Pancreas (tissue), 10 donors: ENCODE measurements around the gene ASTN2. TPM values are rescaled to one million over a fixed set of nuclear protein-coding genes. Genes with fewer than 3 reads are reported as not detected.
A peak's percentile ranks its signal among the peaks of the same experiment; 100 is the strongest.

Source experiments
- ATAC-seq, 4 donors: fragments of 200-7000 bp; cut with Tn5 transposase; one replicate each; pipeline versions ENCODE4 v1.8.0 to v1.9.1; 2020; ENCODE audit warnings: mild to moderate bottlenecking in 4 of 4, moderate library complexity in 4 of 4
- DNase-seq, 6 donors: peaks; one replicate each; pipeline ENCODE4 v3.0.0-alpha.2; 2020
- FAIRE-seq: peaks from 2 replicates; lab custom pipeline; 2012; peaks lifted over from hg19 to GRCh38; lab: Jason Lieb, UNC
- H3K27ac ChIP-seq, 4 donors: fragments of 200-600 bp; sonication (generic); 1 replicate in 3 of 4; 2 replicates in 1 of 4; pipeline versions ENCODE4 v1.5.0 to v1.8.0; 2020
- H3K27me3 ChIP-seq, 4 donors: fragments of 200-600 bp; one replicate each; pipeline ENCODE4 v1.8.0; 2021
- H3K36me3 ChIP-seq, 3 donors: fragments of 200-600 bp; sonication (generic) in 1 of 3; one replicate each; pipeline versions ENCODE4 v1.5.0 to v1.8.0; 2020 to 2021
- H3K4me1 ChIP-seq, 3 donors: fragments of 200-600 bp; one replicate each; pipeline ENCODE4 v1.8.0; 2021
- H3K4me3 ChIP-seq, 4 donors: fragments of 200-600 bp; sonication (generic) in 2 of 4; one replicate each; pipeline versions ENCODE4 v1.5.0 to v1.8.0; 2020 to 2021
- H3K9me3 ChIP-seq, 4 donors: fragments of 200-600 bp; one replicate each; pipeline ENCODE4 v1.8.0; 2021
- WGBS, 2 donors: extraction: QIAGEN DNeasy Blood & Tissue Kit; methylation state at CpG; one replicate each; pipeline ENCODE4 v1.1.7; 2013; 5-methylcytosine and 5-hydroxymethylcytosine counted together
- intact Hi-C, 3 donors: fragments of 100-400 bp; cut with DNase I; formaldehyde crosslinking; loops; one replicate each; pipeline versions ENCODE4 v1.11.1 to v1.14.2; 2022
- polyA plus RNA-seq, 2 donors: library from polyadenylated mRNA; stranded (reverse); fragments of 200-250 nt; gene quantifications; one replicate each; pipeline ENCODE4 v1.2.3, GENCODE V29; 2013
- total RNA-seq, 6 donors: library from RNA; stranded (reverse); fragmentation: NEBNext Ultra II Directional in 4 of 6; extraction: Animal tissue kit (Norgen Biotek cat#: 25700) in 4 of 6; gene quantifications; one replicate each; pipeline versions ENCODE4 v1.2.1 to v1.2.4, GENCODE V29; 2021 to 2023
- TF ChIP-seq, protein P1 (sequence below), 4 donors: fragments of 200-600 bp; sonication (generic) in 3 of 4; IDR thresholded peaks; one replicate each; pipeline versions ENCODE4 v1.5.0 to v1.8.0; 2021; ENCODE audit warnings: antibody characterized with exemption in 4 of 4
- donor health status: healthy with polysubstance abuse.
- donor health status: DM: no; HTN: no; CAD: no; lungs with moderate emphysema.
- donor health status: DM: no; HTN: no; CAD: no.
- donor health status: control.
- donor health status: control.
- donor health status: Bipolar disorder and iron deficiency.
- donor health status: DM: yes; HTN: yes; CAD: no.
- donor health status: DM: no; HTN: no; CAD: no.
- donor health status: DM: no; HTN: no; CAD: no.
- donor health status: DM: yes; HTN: yes; CAD: no.

Gene ASTN2
- total and polyA plus RNA-seq, 8 donors, result 1.3 to 11.9 (median 6.7) TPM

DNA sequence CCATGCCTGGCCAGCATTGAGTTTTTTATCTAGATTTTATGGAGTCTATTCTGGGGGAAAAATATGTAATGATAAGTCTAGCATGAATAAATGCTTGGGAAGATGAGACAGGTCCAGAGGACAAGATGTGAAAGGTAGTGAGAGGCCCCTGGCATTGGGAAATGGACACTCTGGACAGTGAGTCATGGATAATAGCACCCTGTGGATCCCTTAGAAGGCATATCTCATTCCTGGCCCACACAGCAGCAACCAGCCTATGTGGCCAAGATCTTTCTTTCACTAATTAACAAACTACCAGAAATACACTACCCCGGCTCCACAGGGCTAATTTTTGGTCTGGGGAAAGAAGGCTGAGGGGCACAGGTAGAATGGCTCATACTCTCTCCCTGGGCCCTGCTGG, 371.7 kb downstream of the ASTN2 start:
- H3K4me1 ChIP-seq, result no peaks in the 10 kb centered on the region
- no peaks in the 10 kb centered on the region for H3K9me3 ChIP-seq
- H3K27ac ChIP-seq, result no peak overlapping the region
- H3K36me3 ChIP-seq, result no peaks in the 10 kb centered on the region
- WGBS, 2 donors, result 88 to 91% methylated on average over 1 of the region's 1 CpG
- H3K27me3 ChIP-seq, result no peaks in the 10 kb centered on the region
- FAIRE-seq (no peak), ATAC-seq (no peak), DNase-seq (no peak)
- TF ChIP-seq, protein P1, sequence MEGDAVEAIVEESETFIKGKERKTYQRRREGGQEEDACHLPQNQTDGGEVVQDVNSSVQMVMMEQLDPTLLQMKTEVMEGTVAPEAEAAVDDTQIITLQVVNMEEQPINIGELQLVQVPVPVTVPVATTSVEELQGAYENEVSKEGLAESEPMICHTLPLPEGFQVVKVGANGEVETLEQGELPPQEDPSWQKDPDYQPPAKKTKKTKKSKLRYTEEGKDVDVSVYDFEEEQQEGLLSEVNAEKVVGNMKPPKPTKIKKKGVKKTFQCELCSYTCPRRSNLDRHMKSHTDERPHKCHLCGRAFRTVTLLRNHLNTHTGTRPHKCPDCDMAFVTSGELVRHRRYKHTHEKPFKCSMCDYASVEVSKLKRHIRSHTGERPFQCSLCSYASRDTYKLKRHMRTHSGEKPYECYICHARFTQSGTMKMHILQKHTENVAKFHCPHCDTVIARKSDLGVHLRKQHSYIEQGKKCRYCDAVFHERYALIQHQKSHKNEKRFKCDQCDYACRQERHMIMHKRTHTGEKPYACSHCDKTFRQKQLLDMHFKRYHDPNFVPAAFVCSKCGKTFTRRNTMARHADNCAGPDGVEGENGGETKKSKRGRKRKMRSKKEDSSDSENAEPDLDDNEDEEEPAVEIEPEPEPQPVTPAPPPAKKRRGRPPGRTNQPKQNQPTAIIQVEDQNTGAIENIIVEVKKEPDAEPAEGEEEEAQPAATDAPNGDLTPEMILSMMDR (IDR thresholded peaks at IDR 0.05), result no peak
- no peak overlapping the region for H3K4me3 ChIP-seq
- intact Hi-C loops, result no loop called here

DNA sequence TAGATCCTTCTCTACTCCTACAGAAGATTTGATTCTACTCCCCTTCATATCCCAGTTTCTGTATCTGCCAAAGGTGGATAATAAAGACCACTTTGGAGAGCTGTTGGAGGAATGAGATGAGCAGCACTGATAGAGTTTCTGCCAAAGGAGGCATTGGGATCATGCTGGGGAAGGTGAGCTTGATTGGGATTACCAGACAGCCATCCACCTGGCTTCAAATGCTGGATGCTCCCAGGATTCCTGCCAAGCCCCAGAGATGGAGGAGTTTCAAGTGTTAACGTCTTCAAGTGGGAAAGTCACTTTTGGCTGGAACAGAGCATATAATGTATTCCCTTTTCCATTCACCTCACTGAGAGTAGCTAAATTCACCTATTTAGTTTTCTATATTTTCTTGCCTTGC, 379.3 kb downstream of the ASTN2 start:
- Histone ChIP-seq H3K9me3 (no peaks in the 10 kb centered on the region), H3K4me1 (no peaks in the 10 kb centered on the region), H3K4me3 (no peak overlapping the region), H3K36me3 (no peaks in the 10 kb centered on the region), H3K27ac (no peak overlapping the region), H3K27me3 (no peaks in the 10 kb centered on the region)
- ATAC-seq (no peak), FAIRE-seq (no peak), DNase-seq (no peak)
- TF ChIP-seq, protein P1 (IDR thresholded peaks at IDR 0.05), result no peak
- intact Hi-C loops, result no loop called here
- 63 to 68% methylated on average over 1 of the region's 1 CpG for WGBS, 2 donors

DNA sequence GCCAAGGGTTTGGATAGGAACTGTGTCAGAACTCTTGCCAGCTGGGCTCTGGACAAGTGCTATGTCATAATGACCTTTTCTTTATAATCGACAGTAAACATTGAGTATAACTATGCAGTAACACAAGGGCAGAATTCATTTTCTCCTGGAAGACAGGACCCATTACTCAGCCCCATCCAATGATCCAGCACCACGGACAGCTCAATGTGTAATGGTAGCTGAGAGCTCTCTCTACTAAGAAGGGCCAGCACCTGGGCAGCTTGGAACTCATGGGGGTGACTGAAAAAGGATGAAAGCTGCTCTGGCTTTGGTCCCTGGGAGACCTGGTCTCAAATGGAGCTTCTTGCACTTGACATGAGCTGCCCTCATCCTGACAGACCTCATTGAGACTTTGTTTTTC, 380.0 kb downstream of the ASTN2 start:
- H3K9me3 ChIP-seq, result no peaks in the 10 kb centered on the region
- no peak overlapping the region for H3K27ac ChIP-seq
- FAIRE-seq (no peak), DNase-seq (no peak), ATAC-seq (peak in 1 of 4 donors; percentile 51)
- H3K4me3 ChIP-seq, result no peak overlapping the region
- no peaks in the 10 kb centered on the region for H3K36me3 ChIP-seq
- WGBS, 2 donors, result 18 to 32% methylated on average over 2 of the region's 2 CpGs
- no peaks in the 10 kb centered on the region for H3K4me1 ChIP-seq
- H3K27me3 ChIP-seq, result no peaks in the 10 kb centered on the region
- intact Hi-C loops, result no loop called here
- TF ChIP-seq, protein P1 (IDR thresholded peaks at IDR 0.05), result no peak

- Histone ChIP-seq H3K27ac (no peak overlapping the region), H3K4me3 (no peak overlapping the region), H3K4me1 (no peaks in the 10 kb centered on the region), H3K36me3 (no peaks in the 10 kb centered on the region), H3K27me3 (no peaks in the 10 kb centered on the region), H3K9me3 (no peaks in the 10 kb centered on the region)
- TF ChIP-seq, protein P1 (IDR thresholded peaks at IDR 0.05), result no peak
- no peak for DNase-seq
- WGBS, 2 donors, result 67% methylated on average over 3 of the region's 3 CpGs
- no peak for FAIRE-seq
- intact Hi-C loops, result no loop called here
- ATAC-seq, result no peak
Measured at GRCh38 chr9:117030254-117030768, 384.5 kb downstream of the ASTN2 start.

GRCh38 chr9:117029341-117029740, 385.5 kb downstream of the ASTN2 start:
- FAIRE-seq (no peak), DNase-seq (no peak), ATAC-seq (no peak)
- H3K4me3 ChIP-seq, result no peak overlapping the region
- WGBS, 2 donors, result 67 to 69% methylated on average over 3 of the region's 3 CpGs
- no peaks in the 10 kb centered on the region for H3K9me3 ChIP-seq
- no peaks in the 10 kb centered on the region for H3K27me3 ChIP-seq
- no peaks in the 10 kb centered on the region for H3K36me3 ChIP-seq
- H3K27ac ChIP-seq, result no peak overlapping the region
- TF ChIP-seq, protein P1 (IDR thresholded peaks at IDR 0.05), result no peak
- H3K4me1 ChIP-seq, result no peaks in the 10 kb centered on the region
- intact Hi-C loops, result no loop called here
